ENCODE data around the gene FASTK.

The FASTK gene

GRCh38 chr7:151118108-151119054 lies 37.8 kb upstream of the FASTK start:
- H3K4me3 ChIP-seq (ENCODE audit: low read length) = no peak overlapping the region
- no peak for DNase-seq (ENCODE audit: low read depth)
- TF ChIP-seq, protein P1, sequence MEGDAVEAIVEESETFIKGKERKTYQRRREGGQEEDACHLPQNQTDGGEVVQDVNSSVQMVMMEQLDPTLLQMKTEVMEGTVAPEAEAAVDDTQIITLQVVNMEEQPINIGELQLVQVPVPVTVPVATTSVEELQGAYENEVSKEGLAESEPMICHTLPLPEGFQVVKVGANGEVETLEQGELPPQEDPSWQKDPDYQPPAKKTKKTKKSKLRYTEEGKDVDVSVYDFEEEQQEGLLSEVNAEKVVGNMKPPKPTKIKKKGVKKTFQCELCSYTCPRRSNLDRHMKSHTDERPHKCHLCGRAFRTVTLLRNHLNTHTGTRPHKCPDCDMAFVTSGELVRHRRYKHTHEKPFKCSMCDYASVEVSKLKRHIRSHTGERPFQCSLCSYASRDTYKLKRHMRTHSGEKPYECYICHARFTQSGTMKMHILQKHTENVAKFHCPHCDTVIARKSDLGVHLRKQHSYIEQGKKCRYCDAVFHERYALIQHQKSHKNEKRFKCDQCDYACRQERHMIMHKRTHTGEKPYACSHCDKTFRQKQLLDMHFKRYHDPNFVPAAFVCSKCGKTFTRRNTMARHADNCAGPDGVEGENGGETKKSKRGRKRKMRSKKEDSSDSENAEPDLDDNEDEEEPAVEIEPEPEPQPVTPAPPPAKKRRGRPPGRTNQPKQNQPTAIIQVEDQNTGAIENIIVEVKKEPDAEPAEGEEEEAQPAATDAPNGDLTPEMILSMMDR (conservative IDR thresholded peaks at IDR 0.05; ENCODE audit: low read length) = no peak

- no peak overlapping the region for H3K4me3 ChIP-seq (ENCODE audit: low read length)
- no peak for DNase-seq (ENCODE audit: low read depth)
- TF ChIP-seq, protein P1 (conservative IDR thresholded peaks at IDR 0.05; ENCODE audit: low read length) = no peak
Observed at GRCh38 chr7:151117565-151117964, 37.0 kb upstream of the FASTK start.

- TF ChIP-seq, protein P1 (conservative IDR thresholded peaks at IDR 0.05; ENCODE audit: low read length) = no peak
- H3K4me3 ChIP-seq (ENCODE audit: low read length) = no peak overlapping the region
- no peak for DNase-seq (ENCODE audit: low read depth)
Observed at GRCh38 chr7:151116603-151117440, 36.2 kb upstream of the FASTK start.

DNA sequence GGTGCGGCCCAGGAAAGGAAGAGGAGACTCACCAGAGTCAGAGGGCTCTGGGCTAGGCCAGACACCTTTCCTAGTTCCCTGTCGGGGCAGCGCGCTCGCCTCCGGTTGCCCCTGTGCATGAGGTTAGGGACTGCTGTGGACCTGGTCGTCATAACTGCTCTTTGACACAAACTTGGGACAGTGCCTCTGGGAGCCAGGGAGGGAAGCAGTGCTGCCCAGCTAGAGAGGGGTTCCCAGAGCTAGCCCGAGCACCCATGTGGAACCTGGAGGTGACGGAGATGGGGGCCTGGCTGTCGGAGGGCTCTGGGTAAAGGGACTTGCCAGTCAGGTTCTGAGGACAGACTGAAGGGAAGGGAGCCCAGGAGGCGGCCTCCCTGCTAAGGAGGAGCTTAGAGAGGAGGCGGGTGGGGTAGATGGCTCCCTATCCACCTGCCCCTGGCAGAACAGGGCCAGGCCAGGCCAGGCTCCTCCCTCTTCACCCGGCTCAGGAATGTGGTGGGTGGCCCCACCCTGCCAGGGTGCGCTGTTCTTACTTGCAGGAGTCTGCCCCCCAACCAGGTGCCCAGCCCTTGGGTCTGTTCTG lies 35.3 kb upstream of the FASTK start:
- TF ChIP-seq, protein P1 (conservative IDR thresholded peaks at IDR 0.05; ENCODE audit: low read length) = no peak
- no peak overlapping the region for H3K4me3 ChIP-seq (ENCODE audit: low read length)

GRCh38 chr7:151115121-151115835 lies 34.7 kb upstream of the FASTK start:
- DNase-seq (ENCODE audit: low read depth) = peak; percentile 28
- TF ChIP-seq, protein P1 (conservative IDR thresholded peaks at IDR 0.05; ENCODE audit: low read length) = no peak
- no peak overlapping the region for H3K4me3 ChIP-seq (ENCODE audit: low read length)

More for the DNA sequence above, 35.3 kb upstream of the FASTK start:
- no peak for DNase-seq (ENCODE audit: low read depth)

Measured in AG10803 (cell line).